Colonic mucosa (tissue), 4 donors: Measurements from ENCODE around the gene ARMH1. TPM values are rescaled to one million over a fixed set of nuclear protein-coding genes. Genes with fewer than 3 reads are reported as not detected.
A peak's percentile ranks its signal among the peaks of the same experiment; 100 is the strongest.

Source experiments
- DNase-seq: peaks from one replicate; pipeline ENCODE4 v3.0.0-alpha.2; 2020
- H3K27ac ChIP-seq: fragments of 200-600 bp; one replicate; pipeline ENCODE4 v1.8.0; 2021
- H3K27me3 ChIP-seq: fragments of 200-600 bp; one replicate; pipeline ENCODE4 v1.8.0; 2021
- H3K36me3 ChIP-seq: fragments of 200-600 bp; one replicate; pipeline ENCODE4 v1.8.0; 2021
- H3K4me1 ChIP-seq: fragments of 200-600 bp; one replicate; pipeline ENCODE4 v1.8.0; 2021; ENCODE audit warnings: mild to moderate bottlenecking
- H3K4me3 ChIP-seq: fragments of 200-600 bp; one replicate; pipeline ENCODE4 v1.8.0; 2021
- H3K9ac ChIP-seq, 2 donors: one replicate each; pipeline ENCODE4 v1.7.0; 2013; ENCODE audit warnings: control low read depth in 2 of 2, low read depth in 2 of 2, low read length in 2 of 2
- H3K9me3 ChIP-seq: fragments of 200-600 bp; one replicate; pipeline ENCODE4 v1.8.0; 2021
- intact Hi-C: fragments of 100-400 bp; cut with DNase I; formaldehyde crosslinking; loops from one replicate; pipeline ENCODE4 v1.14.1; 2022
- total RNA-seq, 2 donors: library from RNA; stranded (reverse); fragmentation: NEBNext Ultra II Directional in 1 of 2; extraction: Animal tissue kit (Norgen Biotek cat#: 25700) in 1 of 2; gene quantifications; one replicate each; pipeline ENCODE4 v1.2.1, GENCODE V29; 2021
- TF ChIP-seq, protein P1 (sequence below): fragments of 200-600 bp; IDR thresholded peaks from one replicate; pipeline ENCODE4 v1.8.0; 2022; ENCODE audit warnings: antibody characterized with exemption, mild to moderate bottlenecking
- donor health status: healthy.
- donor health status: DM: no; HTN: no; CAD: no.
- donor health status: DM: no; HTN: no; CAD: no.

ARMH1 gene
- total RNA-seq, 2 donors from 2014 or later: 1.3 to 5.1 TPM

DNA sequence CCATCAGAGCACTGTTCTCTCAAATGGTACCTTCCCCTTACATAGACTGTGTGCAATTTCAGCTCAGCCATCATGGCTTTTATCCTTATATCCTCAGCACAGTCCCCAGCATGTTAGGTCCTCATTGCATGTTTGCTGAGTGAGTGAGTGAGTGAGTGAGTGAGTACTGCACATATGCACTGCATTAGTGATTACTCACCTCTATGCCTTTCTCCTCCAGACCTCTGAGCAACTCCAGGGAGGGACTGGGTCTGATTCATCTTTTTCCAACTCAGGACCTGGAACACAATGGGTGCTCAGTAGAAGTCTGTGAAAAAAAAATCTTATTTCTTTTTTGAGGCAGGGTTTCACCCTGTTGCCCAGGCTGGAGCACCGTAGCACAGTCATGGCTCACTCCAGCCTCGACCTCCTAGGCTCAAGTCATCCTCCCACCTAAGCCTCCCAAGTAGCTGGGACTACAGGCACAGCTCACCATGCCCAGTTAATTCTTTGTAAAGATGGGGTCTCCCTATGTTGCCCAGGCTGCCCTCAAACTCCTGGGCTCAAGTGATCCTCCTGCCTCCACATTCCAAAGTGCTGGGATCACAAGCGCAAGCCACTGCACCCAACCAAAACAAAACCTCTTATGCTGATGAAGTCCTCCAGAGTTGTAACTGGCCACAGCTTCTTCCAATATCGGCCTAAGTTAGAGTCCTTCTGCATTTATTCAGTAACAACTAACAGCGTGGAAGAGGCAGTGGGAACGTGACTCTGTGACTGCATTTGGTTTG lies 32.8 kb downstream of the ARMH1 start:
- H3K27ac ChIP-seq: no peak overlapping the region
- no peaks in the 10 kb centered on the region for H3K9me3 ChIP-seq
- H3K27me3 ChIP-seq: no peaks in the 10 kb centered on the region
- H3K4me1 ChIP-seq: no peaks in the 10 kb centered on the region
- no peak overlapping the region for H3K4me3 ChIP-seq
- no peak overlapping the region for H3K9ac ChIP-seq
- intact Hi-C loops: no loop called here
- DNase-seq: no peak
- H3K36me3 ChIP-seq: no peaks in the 10 kb centered on the region
- TF ChIP-seq, protein P1, sequence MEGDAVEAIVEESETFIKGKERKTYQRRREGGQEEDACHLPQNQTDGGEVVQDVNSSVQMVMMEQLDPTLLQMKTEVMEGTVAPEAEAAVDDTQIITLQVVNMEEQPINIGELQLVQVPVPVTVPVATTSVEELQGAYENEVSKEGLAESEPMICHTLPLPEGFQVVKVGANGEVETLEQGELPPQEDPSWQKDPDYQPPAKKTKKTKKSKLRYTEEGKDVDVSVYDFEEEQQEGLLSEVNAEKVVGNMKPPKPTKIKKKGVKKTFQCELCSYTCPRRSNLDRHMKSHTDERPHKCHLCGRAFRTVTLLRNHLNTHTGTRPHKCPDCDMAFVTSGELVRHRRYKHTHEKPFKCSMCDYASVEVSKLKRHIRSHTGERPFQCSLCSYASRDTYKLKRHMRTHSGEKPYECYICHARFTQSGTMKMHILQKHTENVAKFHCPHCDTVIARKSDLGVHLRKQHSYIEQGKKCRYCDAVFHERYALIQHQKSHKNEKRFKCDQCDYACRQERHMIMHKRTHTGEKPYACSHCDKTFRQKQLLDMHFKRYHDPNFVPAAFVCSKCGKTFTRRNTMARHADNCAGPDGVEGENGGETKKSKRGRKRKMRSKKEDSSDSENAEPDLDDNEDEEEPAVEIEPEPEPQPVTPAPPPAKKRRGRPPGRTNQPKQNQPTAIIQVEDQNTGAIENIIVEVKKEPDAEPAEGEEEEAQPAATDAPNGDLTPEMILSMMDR: no peak

DNA sequence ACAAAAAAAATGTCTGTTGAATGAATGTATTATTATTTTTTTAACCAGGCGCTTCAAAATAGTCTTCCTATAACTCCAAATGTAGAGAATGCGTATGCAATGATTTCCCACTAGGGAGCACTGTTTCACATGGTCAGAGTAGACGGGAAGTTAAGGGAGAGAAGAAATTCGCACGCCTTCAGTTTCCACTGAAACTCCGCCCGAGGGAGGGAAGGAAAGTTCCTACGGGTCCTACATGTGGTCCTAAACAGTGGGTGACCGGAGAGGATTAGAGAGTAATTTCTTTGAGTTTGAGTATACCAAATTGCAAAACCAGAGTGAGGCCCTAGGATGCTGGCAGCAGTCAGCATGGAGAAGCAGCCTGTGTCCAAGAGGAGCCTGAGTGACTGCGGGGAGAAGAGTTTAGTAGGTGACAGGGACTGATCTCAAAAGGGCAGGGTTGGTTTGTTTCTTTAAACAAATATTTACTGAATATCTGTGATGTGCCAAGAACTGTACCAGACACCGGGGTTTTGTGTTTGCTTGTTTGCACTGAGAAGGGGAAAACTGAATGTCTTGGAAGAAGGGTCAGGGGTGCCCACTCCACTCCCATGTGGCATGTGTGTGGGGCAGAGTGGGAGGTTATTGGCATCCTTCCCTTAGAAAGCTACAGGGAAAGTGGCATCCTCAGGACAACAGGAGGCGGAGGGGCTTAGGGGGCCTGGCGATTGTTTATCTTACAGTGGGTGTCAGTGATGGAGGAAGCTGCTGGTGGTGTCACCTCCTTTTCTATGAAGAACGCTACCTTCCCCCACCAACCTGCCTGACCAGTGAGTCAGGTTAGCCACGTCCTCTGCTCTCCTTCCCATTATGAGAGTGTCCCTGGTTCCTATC lies 33.7 kb downstream of the ARMH1 start:
- TF ChIP-seq, protein P1: peak; percentile 65
- Histone ChIP-seq H3K36me3 (no peaks in the 10 kb centered on the region), H3K9ac (no peak overlapping the region), H3K9me3 (no peaks in the 10 kb centered on the region), H3K27ac (no peak overlapping the region), H3K27me3 (no peaks in the 10 kb centered on the region), H3K4me3 (no peak overlapping the region), H3K4me1 (no peaks in the 10 kb centered on the region)
- peak; percentile 44 for DNase-seq
- intact Hi-C loops: no loop called here

DNA sequence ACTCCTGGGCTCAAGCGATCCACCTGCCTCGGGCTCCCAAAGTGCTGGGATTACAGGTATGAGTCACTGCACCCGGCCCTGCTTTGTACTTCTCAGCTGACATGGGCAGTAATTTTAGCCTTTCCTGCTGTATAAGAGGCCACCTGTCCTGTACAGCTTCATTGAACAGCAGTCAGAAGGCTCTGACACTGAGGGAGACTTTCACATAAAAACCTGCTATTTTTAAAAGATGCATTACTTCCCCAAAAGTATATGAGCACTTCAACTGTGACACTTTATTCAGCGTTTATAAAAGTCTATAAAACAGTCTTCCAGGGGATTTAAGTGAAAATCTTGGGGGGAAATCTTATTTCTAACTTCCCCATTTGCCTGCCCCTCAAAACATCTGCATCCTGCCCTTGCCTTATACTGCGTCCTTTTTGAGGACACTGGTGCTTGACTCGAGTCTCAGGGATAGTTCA lies 38.8 kb downstream of the ARMH1 start:
- H3K9ac ChIP-seq: no peak overlapping the region
- H3K9me3 ChIP-seq: no peaks in the 10 kb centered on the region
- no peaks in the 10 kb centered on the region for H3K4me1 ChIP-seq
- intact Hi-C loops: no loop called here
- H3K4me3 ChIP-seq: no peak overlapping the region
- TF ChIP-seq, protein P1: no peak
- no peaks in the 10 kb centered on the region for H3K36me3 ChIP-seq
- no peak for DNase-seq
- no peak overlapping the region for H3K27ac ChIP-seq
- no peaks in the 10 kb centered on the region for H3K27me3 ChIP-seq

DNA sequence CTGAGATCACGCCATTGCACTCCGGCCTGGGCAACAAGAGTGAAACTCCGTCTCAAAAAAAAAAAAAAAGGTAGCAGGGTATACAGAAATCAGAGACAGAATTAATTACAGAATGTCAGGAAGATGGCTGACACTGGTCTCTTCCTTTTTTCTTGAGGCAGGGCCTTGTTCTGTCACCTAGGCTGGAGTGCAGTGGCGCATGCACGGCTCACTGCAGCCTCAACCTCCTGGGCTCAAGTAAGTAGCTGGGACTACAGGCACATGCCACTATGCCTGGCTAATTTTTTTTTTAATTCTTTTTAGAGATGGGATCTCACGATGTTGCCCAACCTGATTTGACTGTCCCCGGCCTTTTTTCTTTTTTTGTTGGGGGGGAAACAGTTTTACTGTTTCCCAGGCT lies 40.0 kb downstream of the ARMH1 start:
- no peaks in the 10 kb centered on the region for H3K36me3 ChIP-seq
- H3K9me3 ChIP-seq: no peaks in the 10 kb centered on the region
- H3K4me3 ChIP-seq: no peak overlapping the region
- no peaks in the 10 kb centered on the region for H3K27me3 ChIP-seq
- H3K27ac ChIP-seq: no peak overlapping the region
- no peak overlapping the region for H3K9ac ChIP-seq
- intact Hi-C loops: no loop called here
- no peaks in the 10 kb centered on the region for H3K4me1 ChIP-seq
- TF ChIP-seq, protein P1: no peak
- DNase-seq: no peak

DNA sequence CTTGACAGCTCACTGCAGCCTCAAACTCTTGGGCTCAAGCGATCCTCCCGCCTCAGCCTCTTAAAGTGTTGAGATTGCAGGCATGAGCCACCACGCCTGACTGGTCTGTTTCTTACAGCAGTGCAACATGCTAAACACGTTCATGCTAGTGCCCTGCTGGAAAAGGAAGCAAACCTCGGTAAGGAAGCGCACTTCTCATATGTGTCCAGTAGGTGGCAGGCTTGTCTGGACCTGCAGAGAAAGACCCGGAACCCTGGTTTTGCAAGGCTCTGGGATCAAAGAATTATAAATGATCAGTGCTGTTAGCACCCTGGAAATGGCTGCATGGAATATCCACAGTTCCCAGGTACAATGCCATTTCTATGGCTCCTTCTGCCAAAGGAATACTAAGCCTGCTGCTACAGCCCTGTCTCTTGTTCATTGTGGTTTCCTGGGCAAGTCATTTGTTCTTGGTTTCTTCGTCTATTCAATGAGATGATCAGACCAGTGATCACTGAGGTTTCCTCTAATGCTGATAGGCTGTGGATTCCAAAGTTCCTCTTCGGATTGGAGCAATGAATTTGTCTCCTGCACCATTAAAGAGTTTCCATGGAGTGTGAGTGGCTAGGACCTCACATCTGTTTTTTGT lies 40.5 kb downstream of the ARMH1 start:
- no peak overlapping the region for H3K27ac ChIP-seq
- TF ChIP-seq, protein P1: peak; percentile 94
- H3K9ac ChIP-seq: peak overlapping the region in 1 of 2 donors; percentile 16
- H3K4me3 ChIP-seq: no peak overlapping the region
- intact Hi-C loops: no loop called here
- H3K9me3 ChIP-seq: no peaks in the 10 kb centered on the region
- H3K36me3 ChIP-seq: no peaks in the 10 kb centered on the region
- no peaks in the 10 kb centered on the region for H3K27me3 ChIP-seq
- no peaks in the 10 kb centered on the region for H3K4me1 ChIP-seq
- DNase-seq: peak; percentile 73
